GM23338 (cell line): Measurements from ENCODE around the gene TRIAP1. TPM values are rescaled to one million over a fixed set of nuclear protein-coding genes. Genes with fewer than 3 reads are reported as not detected.
A peak's percentile ranks its signal among the peaks of the same experiment; 100 is the strongest.

Experiments
- ATAC-seq: fragments of 200-7000 bp; cut with Tn5 transposase; 3 replicates; pipeline ENCODE4 v1.9.1; 2020
- DNase-seq: peaks from one replicate; pipeline ENCODE4 v3.0.0-alpha.2; 2015; ENCODE audit warnings: low spot score
- H2AFZ ChIP-seq: fragments of 200-600 bp; sonication (generic); 2 replicates; pipeline ENCODE4 v1.8.0; 2016; ENCODE audit warnings: antibody characterized with exemption, mild to moderate bottlenecking, moderate library complexity
- H3F3A ChIP-seq: fragments of 200-600 bp; sonication (generic); replicated peaks from 2 replicates; pipeline ENCODE4 v1.8.0; 2017; ENCODE audit warnings: antibody characterized with exemption, mixed run types, low read depth
- H3K27ac ChIP-seq: fragments of 200-600 bp; sonication (generic); 2 replicates; pipeline ENCODE4 v1.6.1; 2016; ENCODE audit warnings: low read depth
- H3K27me3 ChIP-seq: fragments of 200-600 bp; sonication (generic); 2 replicates; pipeline ENCODE4 v1.8.0; 2016; ENCODE audit warnings: mild to moderate bottlenecking, mixed run types, moderate library complexity; ENCODE audit not compliant: insufficient read depth
- H3K36me3 ChIP-seq: fragments of 200-600 bp; sonication (generic); 2 replicates; pipeline ENCODE4 v1.8.0; 2016; ENCODE audit warnings: mild to moderate bottlenecking; ENCODE audit not compliant: insufficient read depth
- H3K4me1 ChIP-seq: fragments of 200-600 bp; sonication (generic); 2 replicates; pipeline ENCODE4 v1.8.0; 2016; ENCODE audit warnings: mild to moderate bottlenecking, moderate library complexity; ENCODE audit not compliant: insufficient read depth
- H3K4me2 ChIP-seq: fragments of 200-600 bp; sonication (generic); 2 replicates; pipeline ENCODE4 v1.7.1; 2017; ENCODE audit warnings: mixed run types
- H3K4me3 ChIP-seq: fragments of 200-600 bp; sonication (generic); 2 replicates; pipeline ENCODE4 v1.6.1; 2016; ENCODE audit warnings: mixed run types
- H3K79me2 ChIP-seq: fragments of 200-600 bp; sonication (generic); replicated peaks from 2 replicates; pipeline ENCODE4 v1.8.0; 2017; ENCODE audit warnings: mild to moderate bottlenecking; ENCODE audit not compliant: insufficient read depth
- H3K9me2 ChIP-seq: fragments of 200-600 bp; sonication (generic); 2 replicates; pipeline ENCODE4 v1.8.0; 2017; ENCODE audit not compliant: insufficient read depth
- H4K20me1 ChIP-seq: fragments of 200-600 bp; sonication (generic); replicated peaks from 2 replicates; pipeline ENCODE4 v1.8.0; 2017; ENCODE audit warnings: mild to moderate bottlenecking; ENCODE audit not compliant: insufficient read depth
- H3K27ac Mint-ChIP-seq: 2 replicates; pipeline ENCODE4 v1.8.0; 2020; ENCODE audit warnings: inconsistent platforms, mild to moderate bottlenecking, moderate library complexity, mixed read lengths
- H3K27me3 Mint-ChIP-seq: 3 replicates; pipeline ENCODE4 v1.8.0; 2022; ENCODE audit warnings: low read depth, mild to moderate bottlenecking, moderate library complexity, mixed read lengths, inconsistent platforms; ENCODE audit not compliant: insufficient read depth, poor library complexity
- H3K36me3 Mint-ChIP-seq: 3 replicates; pipeline ENCODE4 v1.8.0; 2021; ENCODE audit warnings: low read depth, mild to moderate bottlenecking, inconsistent platforms, moderate library complexity, mixed read lengths
- H3K4me1 Mint-ChIP-seq: 3 replicates; pipeline ENCODE4 v1.8.0; 2020; ENCODE audit warnings: mild to moderate bottlenecking, inconsistent platforms, mixed read lengths
- H3K4me3 Mint-ChIP-seq: 3 replicates; pipeline ENCODE4 v1.8.0; 2021; ENCODE audit warnings: moderate library complexity, mild to moderate bottlenecking, inconsistent platforms, mixed read lengths
- H3K9me3 Mint-ChIP-seq: 3 replicates; pipeline ENCODE4 v1.8.0; 2020; ENCODE audit warnings: moderate library complexity, mild to moderate bottlenecking, inconsistent platforms, mixed read lengths
- CTCF ChIP-seq, 2 experiments: fragments of 200-600 bp in 1 of 2; sonication (generic) in 1 of 2; conservative IDR thresholded peaks; 2 replicates each; pipeline versions ENCODE4 v1.5.1 to v1.6.1; 2016 to 2017; ENCODE audit warnings: antibody characterized with exemption in 2 of 2, low read depth in 2 of 2, mild to moderate bottlenecking in 2 of 2, moderate library complexity in 1 of 2
- EZH2phosphoT487 ChIP-seq: fragments of 200-600 bp; sonication (generic); IDR thresholded peaks from one replicate; pipeline ENCODE4 v1.8.1; 2018; ENCODE audit warnings: antibody characterized with exemption; ENCODE audit not compliant: unreplicated experiment
- JUNB ChIP-seq: IDR thresholded peaks from one replicate; pipeline ENCODE4 v1.6.1; 2016; ENCODE audit warnings: antibody characterized with exemption; ENCODE audit not compliant: unreplicated experiment
- STAT1 ChIP-seq: IDR thresholded peaks from one replicate; pipeline ENCODE4 v1.6.1; 2016; ENCODE audit warnings: antibody characterized with exemption; ENCODE audit not compliant: unreplicated experiment
- ZNF462 ChIP-seq: fragments of 250-450 bp; sonication (Bioruptor Pico); IDR thresholded peaks from 2 replicates; pipeline ENCODE4 v1.5.0; 2020; ENCODE audit warnings: mild to moderate bottlenecking, moderate library complexity
- polyA plus RNA-seq: library from polyadenylated mRNA; unstranded; fragments of >200 nt; fragmentation: Nextera tagmentation; extraction: Ambion mirVana; gene quantifications from 2 replicates; pipeline ENCODE4 v1.2.1, GENCODE V29; 2016
- total RNA-seq: library from RNA; depleted of rRNA; stranded (reverse); fragments of >200 nt; shearing (Covaris generic); gene quantifications from 2 replicates; pipeline ENCODE4 v1.2.3, GENCODE V29; 2014
- TF ChIP-seq, protein P1 (sequence below): IDR thresholded peaks from 2 replicates; pipeline ENCODE4 v1.6.1; 2016; ENCODE audit warnings: antibody characterized with exemption

TRIAP1 gene
- total and polyA plus RNA-seq, 2 experiments from 2014 or later: 53.4 to 94.2 TPM

- H3K9me2 ChIP-seq: no peaks in the 10 kb centered on the region
- H3K4me3 ChIP-seq: peak overlapping the region; percentile 97
- Mint-ChIP-seq H3K27ac (no peak overlapping the region), H3K9me3 (no peaks in the 10 kb centered on the region), H3K27me3 (peaks cover 16% of the 10 kb centered on the region), H3K4me1 (peaks cover 17% of the 10 kb centered on the region), H3K4me3 (peak overlapping the region; percentile 99), H3K36me3 (peaks cover 73% of the 10 kb centered on the region)
- H4K20me1 ChIP-seq: peaks cover 33% of the 10 kb centered on the region
- H2AFZ ChIP-seq: no peak overlapping the region
- no peak overlapping the region for H3K27ac ChIP-seq
- peak overlapping the region; percentile 84 for H3K4me2 ChIP-seq
- TF ChIP-seq EZH2phosphoT487: no peak
- TF ChIP-seq, protein P1, sequence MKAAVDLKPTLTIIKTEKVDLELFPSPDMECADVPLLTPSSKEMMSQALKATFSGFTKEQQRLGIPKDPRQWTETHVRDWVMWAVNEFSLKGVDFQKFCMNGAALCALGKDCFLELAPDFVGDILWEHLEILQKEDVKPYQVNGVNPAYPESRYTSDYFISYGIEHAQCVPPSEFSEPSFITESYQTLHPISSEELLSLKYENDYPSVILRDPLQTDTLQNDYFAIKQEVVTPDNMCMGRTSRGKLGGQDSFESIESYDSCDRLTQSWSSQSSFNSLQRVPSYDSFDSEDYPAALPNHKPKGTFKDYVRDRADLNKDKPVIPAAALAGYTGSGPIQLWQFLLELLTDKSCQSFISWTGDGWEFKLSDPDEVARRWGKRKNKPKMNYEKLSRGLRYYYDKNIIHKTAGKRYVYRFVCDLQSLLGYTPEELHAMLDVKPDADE: no peak
- peaks cover 33% of the 10 kb centered on the region for H3K36me3 ChIP-seq
- no peaks in the 10 kb centered on the region for H3K27me3 ChIP-seq
- H3F3A ChIP-seq: peaks cover 33% of the 10 kb centered on the region
- DNase-seq (no peak), ATAC-seq (no peak)
- H3K79me2 ChIP-seq: peaks cover 84% of the 10 kb centered on the region
- H3K4me1 ChIP-seq: peaks cover 20% of the 10 kb centered on the region
Measured at GRCh38 chr12:120444676-120445075, 1.5 kb downstream of the TRIAP1 start.

- TF ChIP-seq ZNF462 (CRISPR knock-in tag) (no peak), STAT1 (no peak), JUNB (no peak), CTCF (conservative IDR thresholded peaks at IDR 0.05; ENCODE audit: low read depth in 2 of 2) (peak; percentile 72 to 76)
- H3K27me3 ChIP-seq: no peaks in the 10 kb centered on the region
- Mint-ChIP-seq H3K27me3 (peaks cover 10% of the 10 kb centered on the region), H3K4me1 (peaks cover 8% of the 10 kb centered on the region), H3K9me3 (no peaks in the 10 kb centered on the region), H3K36me3 (peaks cover 44% of the 10 kb centered on the region), H3K4me3 (0 out of 3 replicates have a peak overlapping the region, but pooled peaks have one; percentile 42), H3K27ac (no peak overlapping the region)
- peaks cover 51% of the 10 kb centered on the region for H3K79me2 ChIP-seq
- H3K4me1 ChIP-seq: peaks cover 7% of the 10 kb centered on the region
- ATAC-seq (peak; percentile 51), DNase-seq (peak; percentile 91)
- 0 out of 2 replicates have a peak overlapping the region, but pooled peaks have one; percentile 28 for H3K27ac ChIP-seq
- peaks cover 34% of the 10 kb centered on the region for H4K20me1 ChIP-seq
- H3K4me3 ChIP-seq: 0 out of 2 replicates have a peak overlapping the region, but pooled peaks have one; percentile 12
- H3F3A ChIP-seq: peaks cover 28% of the 10 kb centered on the region
- peak overlapping the region; percentile 96 for H3K4me2 ChIP-seq
- H2AFZ ChIP-seq: no peak overlapping the region
- peaks cover 33% of the 10 kb centered on the region for H3K36me3 ChIP-seq
- no peaks in the 10 kb centered on the region for H3K9me2 ChIP-seq
Measured at GRCh38 chr12:120439646-120440247, 6.4 kb downstream of the TRIAP1 start.
